HG03565 (cell line): ENCODE results near the gene COL9A1.
A peak's percentile ranks its signal among the peaks of the same experiment; 100 is the strongest.

Source experiments
- ATAC-seq: cut with Tn5 transposase; IDR thresholded peaks from one replicate; pipeline ENCODE4 v1.9.1; 2021; ENCODE audit warnings: mild to moderate bottlenecking, moderate library complexity; ENCODE audit not compliant: unreplicated experiment

The COL9A1 gene

DNA sequence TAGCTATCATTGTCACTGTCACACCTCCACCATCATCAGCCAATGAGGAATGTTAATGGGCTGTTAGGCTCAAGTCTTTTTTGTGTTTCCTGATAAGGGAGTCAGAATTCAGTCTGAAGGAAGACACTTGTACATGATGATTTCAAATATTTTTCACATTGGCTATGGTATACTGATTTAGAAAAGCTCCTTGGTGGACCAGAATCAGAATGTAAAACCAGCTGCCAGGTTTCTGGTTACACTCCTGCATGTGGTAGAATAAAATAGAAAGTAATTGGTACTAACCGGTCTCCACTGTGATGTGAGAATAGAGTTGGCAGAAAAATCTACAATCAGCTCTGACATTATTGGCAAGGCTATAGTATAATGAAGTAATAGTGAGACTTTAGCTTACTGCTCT, 10.7 kb downstream of the COL9A1 start:
- ATAC-seq, result no peak

DNA sequence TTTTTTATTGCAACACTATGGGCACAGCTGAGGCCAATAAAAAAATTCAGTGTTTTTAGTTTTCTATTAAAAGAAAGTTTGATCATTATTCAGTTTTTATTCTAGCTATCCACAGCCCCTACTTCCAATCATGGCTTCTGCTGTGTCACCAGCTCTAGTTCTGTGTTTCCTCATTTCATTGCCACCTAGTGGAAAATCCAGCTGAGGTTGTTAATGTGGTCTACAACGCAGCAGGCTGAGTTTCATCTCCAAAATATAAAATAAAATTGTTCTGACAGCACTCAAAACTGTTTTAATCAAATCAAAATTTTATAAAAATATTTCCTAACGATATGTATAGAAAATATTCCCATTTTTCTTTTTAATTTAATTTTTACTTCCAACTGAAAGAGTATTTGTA, 13.6 kb downstream of the COL9A1 start:
- no peak for ATAC-seq

DNA sequence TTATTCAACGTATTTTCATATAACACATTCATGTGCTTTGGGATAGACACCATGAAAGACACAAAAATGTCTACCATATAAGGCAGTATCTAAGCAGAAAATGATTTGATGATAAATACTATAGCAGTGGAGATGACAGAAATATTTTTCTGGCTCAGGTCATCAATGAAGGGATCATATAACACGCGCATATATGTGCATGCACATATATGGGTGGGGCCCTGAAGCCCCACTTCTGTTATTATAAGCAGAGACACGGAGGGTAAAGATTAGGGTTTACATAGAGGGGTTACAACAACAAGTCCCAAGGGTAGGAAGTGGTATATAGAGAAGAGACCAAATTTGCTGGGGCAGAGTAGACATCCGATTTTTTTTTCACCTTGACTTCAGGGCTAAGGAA, 16.0 kb downstream of the COL9A1 start:
- no peak for ATAC-seq

DNA sequence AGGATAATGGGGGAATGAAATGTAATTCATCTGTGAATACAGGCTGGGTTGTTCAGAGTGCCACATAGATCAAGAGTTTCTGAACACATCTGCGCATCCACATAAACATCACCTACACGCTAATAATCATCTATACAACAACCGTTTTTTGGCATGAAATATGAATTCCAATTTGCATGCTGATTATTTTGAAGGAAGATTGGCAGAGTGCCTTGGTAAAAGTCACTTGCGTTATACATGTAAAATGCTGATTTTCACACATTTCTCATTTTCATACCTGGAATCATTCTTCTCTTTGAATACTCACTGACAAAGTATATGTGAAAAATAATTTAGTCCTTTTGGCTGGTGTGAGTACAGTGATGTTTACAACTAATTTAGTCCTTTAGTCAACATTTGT, 17.7 kb downstream of the COL9A1 start:
- ATAC-seq, result no peak

DNA sequence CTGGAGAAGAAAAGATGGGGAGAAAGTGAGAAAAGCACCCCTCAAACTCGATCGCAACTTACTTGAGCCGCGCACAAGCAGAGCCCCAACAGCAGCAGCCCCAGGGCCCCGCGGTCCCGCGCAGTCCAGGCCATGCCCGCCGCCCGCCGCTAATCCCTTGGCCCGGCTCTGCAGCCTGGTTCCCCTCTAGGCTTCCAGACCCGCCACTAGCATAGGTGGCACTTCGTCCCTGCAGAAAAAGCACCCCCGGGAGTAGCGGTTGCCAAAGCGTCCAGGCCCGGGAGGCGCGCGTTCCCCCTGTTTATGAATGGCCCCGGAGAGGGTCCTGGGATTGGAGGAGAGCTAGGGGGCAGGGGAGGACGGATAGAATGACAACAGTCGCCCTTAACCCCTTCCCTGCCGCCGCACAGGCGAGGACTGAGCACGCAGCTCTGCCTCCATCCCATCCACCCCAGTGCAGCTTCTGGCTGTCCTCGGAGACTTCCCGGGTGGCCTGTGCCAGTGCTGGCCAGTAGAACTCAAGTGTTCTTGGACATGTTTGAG, 19.9 kb downstream of the COL9A1 start:
- no peak for ATAC-seq

DNA sequence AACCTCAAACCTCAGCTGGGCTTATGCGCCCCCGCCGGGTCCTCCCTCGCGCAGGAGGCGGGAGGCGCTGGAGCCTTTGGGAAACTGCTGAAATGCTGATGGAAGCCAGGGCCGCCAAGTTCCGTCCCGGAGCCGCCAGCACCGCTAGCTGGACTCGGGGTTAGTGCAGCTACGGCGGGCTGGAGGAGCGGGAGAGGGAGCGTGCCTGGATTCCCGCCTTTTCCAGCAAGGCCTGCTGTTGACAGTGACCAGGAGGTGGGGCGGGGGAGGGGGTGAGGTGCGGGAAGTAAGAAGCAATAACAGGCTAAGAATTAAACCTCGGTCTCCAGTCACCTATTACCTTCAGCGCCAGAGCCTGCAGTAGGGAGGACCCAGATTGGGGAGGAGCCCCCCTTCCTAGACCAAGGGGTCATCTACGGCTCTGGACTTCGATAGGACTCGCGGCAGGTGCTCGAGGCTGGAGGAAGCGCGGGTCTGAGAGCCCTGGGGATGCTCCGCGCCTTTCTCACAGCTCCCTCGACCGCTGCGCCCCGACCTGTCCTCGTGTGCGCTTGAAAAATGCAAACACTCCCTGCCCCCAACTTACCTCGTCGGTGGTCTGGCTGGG, 20.5 kb downstream of the COL9A1 start:
- ATAC-seq, result no peak

DNA sequence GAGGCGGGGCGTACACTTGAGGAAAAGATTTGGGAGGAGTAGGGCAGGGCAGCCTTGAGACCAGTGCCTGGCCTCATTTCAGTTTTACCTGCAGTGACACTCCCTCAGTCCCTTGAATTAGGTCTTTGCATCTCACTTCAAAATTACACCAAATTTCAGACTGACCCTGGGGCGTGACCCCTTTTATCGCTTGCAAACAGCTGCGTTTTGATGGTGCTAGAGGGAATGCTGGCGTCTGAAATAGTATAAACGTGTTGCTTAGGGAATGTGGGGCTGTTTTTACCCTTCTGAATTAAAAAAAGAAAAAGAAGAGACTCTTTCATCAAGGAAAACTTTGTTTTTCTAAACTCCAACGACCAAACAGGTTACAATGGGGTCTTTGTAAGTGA, 21.0 kb downstream of the COL9A1 start:
- no peak for ATAC-seq

DNA sequence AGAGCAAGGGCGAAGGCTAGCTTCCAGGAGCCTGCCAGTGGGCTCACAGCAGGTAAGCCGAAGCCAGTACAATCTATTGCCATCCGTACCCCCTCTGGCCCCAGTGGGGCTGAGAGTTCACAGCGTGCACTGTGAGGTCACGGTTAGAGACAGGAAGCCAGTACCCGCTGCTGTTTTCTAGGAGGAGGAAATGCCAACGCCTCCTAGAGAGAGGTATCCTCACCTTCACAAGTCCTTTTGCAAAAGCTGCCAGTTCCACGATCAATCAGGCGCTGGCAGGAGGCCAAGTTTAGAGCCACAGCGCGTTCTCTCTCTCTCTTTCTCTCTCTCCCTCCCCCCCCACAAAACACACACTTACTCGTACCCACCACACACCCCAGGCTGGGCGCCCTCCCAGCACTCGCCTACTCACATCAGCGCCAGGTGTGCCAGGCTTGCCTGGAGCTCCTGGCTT, 22.5 kb downstream of the COL9A1 start:
- no peak for ATAC-seq

DNA sequence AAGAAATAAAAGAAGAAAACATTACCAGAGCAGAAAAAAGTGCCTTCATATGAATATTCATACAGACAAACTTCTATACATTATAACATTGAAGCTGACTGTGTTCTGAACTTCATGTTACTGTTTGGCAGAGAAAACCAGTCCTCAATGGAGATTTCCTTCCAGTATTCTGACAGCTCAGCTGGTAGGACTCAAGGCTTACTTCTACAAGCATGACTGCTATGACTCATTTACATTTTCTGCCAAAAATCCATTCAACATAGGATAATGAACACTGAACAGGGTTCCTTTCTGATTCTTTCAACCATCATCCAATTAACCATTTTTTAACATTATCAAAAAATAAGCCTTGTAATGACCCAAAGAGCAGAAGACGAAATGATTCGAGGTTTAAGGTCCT, 25.4 kb downstream of the COL9A1 start:
- ATAC-seq, result no peak

DNA sequence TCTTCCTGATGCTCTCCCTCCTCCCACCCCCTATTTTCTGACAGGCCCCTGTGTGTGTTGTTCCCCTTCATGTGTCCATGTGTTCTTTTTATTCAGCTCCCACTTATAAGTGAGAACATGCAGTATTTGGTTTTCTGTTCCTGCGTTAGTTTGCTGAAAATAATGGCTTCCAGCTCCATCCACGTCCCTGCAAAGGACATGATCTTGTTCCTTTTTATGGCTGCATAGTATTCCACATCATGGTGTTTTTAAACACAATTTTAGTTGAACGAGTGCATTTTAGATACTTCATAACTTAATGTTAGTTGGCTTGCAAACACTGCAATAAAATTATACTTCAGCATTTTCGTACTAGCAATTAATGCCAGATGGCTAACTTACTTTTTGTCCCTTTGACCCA, 28.5 kb downstream of the COL9A1 start:
- no peak for ATAC-seq

DNA sequence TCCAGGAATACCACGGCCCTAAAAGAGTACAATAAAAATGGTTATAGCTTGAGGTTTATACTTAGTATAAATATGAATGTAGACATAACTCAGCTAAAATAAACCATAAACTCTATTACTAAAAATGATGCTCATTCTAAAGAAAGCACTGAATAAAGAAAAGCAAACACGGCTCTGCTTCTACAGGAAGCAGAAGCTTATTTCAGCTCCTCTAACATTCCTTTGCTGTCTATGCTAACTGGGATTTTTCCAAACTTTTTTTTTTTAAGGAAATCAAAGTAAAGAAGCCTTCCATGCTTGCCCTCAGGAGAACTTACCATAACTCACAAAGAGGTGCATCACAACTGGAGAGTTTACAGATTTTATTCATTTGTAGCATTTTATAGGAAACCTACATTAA, 30.8 kb downstream of the COL9A1 start:
- ATAC-seq, result no peak

DNA sequence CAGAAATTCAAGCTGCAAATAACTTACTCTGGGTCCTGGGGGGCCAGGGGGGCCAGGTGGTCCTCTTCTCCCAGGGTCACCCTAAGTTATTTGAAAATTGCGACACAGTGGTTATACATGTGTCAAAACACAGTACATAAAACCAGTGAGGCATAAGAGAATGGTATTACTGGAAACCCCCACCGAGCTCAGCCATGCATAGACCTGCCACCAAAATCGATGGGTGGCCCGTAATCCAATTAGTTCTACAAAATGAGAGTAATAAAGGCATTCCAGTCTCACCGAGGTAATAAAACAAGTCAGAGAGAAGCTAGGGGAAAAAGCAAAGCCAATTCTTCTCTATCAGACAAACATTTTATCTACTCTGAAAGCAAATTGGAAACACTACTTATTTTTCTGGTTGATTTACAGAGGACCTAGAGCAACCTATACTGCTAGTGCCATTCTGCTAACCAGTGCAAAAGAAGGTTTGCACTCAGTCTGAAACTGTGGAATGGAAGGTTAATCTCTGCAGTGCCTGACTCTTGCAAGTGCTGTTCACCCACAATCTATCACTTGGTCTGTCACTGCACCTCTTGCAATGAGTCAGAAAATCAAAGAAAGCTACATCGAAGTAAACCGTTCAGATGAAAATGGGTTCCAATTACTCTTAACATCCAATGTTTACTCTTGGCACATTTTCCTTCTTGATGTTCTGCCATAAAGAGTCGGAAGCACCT, 32.4 kb downstream of the COL9A1 start:
- ATAC-seq, result peak; percentile 63

DNA sequence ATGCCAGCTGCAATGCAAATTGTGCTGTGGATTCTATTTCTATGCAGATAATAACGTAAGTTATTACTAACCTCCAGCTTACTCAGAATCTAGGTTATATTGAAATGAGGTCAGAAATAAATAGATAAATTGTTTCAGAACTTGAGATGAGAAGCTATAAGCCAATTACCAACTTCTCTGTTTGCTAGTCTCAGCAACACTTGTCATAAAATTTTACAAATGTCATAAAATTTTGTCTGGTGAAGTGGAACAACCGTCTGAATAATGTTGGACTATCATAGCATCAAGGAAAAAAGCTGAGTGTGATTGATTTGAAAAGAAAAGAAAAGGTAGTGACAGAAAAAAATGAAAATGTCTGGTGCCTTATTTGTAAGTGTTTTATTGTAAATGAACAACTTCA, 36.7 kb downstream of the COL9A1 start:
- no peak for ATAC-seq

DNA sequence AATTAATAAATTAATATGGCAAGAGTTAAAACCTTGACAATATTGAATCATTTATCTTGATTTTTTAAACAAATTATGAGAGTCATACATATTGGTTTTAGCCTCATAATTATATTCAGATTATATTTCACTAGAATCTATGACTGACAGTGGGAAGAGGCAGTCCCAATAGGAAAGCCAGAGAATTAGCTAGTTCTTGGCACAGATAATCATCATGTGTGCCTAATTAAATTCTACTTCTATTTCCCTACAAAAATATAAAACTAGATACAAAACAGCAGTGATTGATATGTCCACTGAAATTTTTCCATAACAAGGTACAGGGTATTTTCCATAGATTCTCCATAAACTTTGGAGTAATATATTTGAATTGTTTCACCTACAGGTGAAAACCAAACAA, 38.6 kb downstream of the COL9A1 start:
- no peak for ATAC-seq

DNA sequence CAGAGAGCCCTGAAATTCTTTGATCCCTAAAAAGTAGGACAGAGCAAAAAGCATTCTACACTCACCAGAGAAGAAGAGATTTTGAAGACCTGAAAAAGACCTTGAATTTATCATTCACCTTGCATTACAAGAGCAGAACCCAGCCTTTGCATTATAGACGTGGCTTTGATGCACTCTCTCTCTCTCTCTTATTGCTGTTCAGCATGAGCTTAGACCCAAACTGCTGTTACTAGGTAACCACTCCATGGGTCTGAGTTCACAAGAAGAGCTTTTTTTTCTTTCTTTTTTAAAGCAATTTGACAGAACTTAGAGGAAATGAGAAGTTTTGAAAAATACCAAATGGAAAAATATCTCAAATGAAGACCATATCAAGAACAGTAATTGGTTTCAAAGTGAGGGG, 44.4 kb downstream of the COL9A1 start:
- ATAC-seq, result no peak

DNA sequence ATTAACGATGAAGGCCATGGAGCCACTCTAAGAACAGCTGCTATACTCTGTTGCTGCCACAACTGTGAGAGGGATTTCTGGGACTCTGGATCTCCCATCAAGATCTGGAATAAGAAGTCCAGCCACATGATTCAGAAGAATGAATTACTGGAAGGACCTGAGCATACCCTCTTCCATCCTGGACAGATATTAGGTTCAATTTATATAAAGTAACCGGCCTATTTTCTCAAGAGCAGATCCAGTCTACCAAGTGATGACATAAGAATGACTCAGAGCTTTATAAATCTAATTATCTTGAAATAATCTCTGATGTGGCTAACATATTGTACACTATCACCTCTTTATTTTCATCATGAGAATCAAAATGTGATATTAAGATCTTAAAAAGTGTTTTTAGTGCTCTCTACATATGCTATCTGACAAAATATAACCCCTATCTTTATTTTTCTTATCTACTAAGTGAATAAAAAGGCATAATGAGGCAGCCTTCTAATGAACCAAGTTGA, 45.1 kb downstream of the COL9A1 start:
- no peak for ATAC-seq

DNA sequence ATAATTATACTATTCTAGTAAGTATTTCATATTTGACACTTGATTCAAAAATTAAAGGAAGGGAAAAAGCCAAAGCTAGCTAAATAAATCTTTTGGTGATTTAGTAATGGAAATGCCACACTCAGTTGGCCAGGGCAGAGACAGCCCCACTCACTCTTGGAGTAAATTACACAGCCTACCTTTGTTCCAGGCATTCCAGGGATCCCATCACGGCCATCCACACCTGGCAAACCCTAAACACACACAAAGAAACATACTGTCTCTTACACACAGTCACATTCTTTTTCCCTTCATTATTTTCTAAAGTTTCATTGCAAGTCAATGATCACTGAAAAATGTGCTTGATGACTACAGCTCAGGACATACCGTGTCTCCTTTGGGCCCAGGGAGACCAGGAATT, 48.1 kb downstream of the COL9A1 start:
- ATAC-seq, result no peak

DNA sequence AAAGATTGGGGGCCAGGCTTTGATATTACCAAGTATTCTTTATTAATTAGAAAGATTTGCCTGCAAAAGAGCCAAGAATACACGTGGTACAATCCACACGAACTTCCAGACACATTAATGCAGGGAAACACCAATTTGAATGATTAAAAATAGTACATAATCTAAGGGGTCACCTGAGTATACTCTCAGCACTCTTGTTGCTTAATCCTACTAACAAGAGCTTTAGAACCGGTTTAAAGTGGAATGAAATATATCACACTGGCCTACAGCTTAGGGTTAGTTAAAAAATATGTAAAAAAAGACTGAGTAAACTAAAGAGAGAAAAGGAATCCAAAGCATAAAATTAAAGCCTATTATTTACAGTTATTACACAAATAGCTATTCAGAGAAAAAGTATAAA, 49.0 kb downstream of the COL9A1 start:
- no peak for ATAC-seq

DNA sequence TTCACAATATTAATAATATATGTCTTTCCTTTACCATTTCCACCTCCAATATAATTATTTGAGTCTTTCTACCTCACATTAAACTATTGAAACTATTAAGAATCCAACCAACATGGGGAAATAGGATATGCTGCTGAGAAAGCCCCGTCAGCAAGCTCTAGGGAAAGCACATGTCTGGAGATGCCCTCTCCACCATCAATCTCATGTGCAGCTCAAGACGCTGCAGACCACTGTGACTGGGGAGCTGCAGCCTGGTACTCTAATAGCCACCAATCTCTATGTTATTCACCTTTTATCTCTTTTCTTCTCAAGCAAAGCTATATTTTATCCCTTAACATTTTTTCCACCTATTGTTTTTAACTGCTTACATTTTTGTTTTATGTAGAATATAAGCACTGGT, 50.3 kb downstream of the COL9A1 start:
- ATAC-seq, result no peak

DNA sequence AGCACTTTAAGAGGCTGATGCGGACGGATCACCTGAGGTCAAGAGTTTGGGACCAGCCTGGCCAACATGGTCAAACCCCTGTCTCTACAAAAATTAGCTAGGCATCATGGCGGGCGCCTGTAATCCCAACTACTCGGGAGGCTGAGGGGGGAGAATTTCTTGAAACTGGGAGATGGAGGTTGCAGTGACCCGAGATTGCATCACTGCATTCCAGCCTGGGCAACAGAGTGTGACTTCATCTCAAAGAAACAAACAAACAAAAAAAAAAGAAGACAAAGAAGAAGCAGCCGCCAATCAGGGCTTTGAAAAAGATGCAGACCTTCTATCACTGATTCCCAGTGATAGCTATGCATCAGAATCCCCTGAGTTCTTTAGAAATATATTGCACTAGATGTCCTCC, 56.8 kb downstream of the COL9A1 start:
- no peak for ATAC-seq

DNA sequence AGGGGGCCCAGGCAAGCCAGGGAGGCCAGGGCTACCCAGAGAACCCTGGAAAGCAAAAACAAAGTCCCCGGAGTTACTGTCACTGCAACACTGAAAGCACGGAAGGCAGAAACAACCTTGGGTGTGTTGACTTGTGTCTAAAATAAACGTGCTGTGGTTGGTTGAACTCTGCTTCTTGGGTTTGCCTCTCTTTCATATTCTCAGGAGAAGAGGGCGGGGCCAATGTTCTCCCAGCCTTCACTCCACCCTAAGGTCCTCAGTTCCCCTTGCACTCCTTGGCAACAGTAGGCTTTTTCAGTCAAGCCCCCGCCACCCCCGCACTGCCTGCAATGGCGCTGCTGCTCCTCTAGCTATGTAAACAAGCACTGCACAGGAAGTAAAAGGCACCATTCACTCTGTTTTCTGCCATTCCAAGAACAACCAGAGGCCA, 60.9 kb downstream of the COL9A1 start:
- ATAC-seq, result no peak

DNA sequence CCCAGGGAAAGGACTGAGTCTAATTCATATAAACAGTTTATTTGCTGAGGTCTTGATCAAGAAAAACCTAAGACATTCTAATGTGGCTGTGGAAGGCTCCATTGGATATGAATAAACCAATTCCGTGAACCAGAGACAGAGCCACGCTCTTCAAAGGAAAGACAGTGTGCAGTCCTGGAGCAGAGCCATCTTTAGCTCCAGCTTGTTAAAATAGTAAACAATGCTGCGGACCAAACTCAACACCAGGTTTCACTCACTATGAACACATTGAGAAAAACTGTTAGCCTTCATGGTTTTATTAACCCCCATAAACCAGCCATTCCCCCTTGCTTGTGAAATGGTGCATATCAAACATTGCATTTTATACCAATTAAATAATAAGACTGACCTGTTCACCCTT, 61.9 kb downstream of the COL9A1 start:
- ATAC-seq, result no peak
